22Rv1 (cell line): Measurements from ENCODE around the gene EHMT1.

ENCODE experiments used
- CTCF ChIP-seq: fragments of 450-650 bp; IDR thresholded peaks from 2 replicates; pipeline ENCODE4 v1.5.1; 2017; ENCODE audit warnings: mild to moderate bottlenecking
- ZFX ChIP-seq: fragments of 450-650 bp; IDR thresholded peaks from 2 replicates; pipeline ENCODE4 v1.6.1; 2017; ENCODE audit warnings: antibody characterized with exemption, borderline replicate concordance

GRCh38 chr9:137696136-137696925 is 77.5 kb downstream of the EHMT1 start:
- no peak for TF ChIP-seq CTCF
- no peak for TF ChIP-seq ZFX
